Measurements from ENCODE around the gene ZDHHC17. TPM values are rescaled to one million over a fixed set of nuclear protein-coding genes. Genes with fewer than 3 reads are reported as not detected.

Gene ZDHHC17
- total RNA-seq, 1 experiment from 2014 or later = 25.3 TPM

- ChIA-PET POLR2A (no interaction called here), CTCF (no interaction called here), RAD21 (ENCODE audit: low non-redundant PET in 1 of 2, low total read pairs in 2 of 2, uncharacterized antibody in 2 of 2, unreplicated experiment in 2 of 2) (no interaction called here)
- H3K9ac ChIP-seq (ENCODE audit: low read length) = no peak overlapping the region
- H3K4me1 ChIP-seq (ENCODE audit: control insufficient read depth in 1 of 2, insufficient read depth in 2 of 2, low read length in 2 of 2) = no peaks in the 10 kb centered on the region
- no peaks in the 10 kb centered on the region for H3K9me2 ChIP-seq (ENCODE audit: insufficient read depth)
- H2AFZ ChIP-seq (ENCODE audit: low read depth, low read length, poor library complexity, severe bottlenecking) = no peak overlapping the region
- no peaks in the 10 kb centered on the region for H3K9me3 ChIP-seq (ENCODE audit: control insufficient read depth in 1 of 2, insufficient read depth in 1 of 2, low read depth in 1 of 2, low read length in 2 of 2)
- H3K27ac ChIP-seq (ENCODE audit: low read depth, low read length) = no peak overlapping the region
- no peaks in the 10 kb centered on the region for H3K27me3 ChIP-seq (ENCODE audit: insufficient read depth, low read length)
- DNase-seq (ENCODE audit: low read depth, low spot score) = no peak
- no peaks in the 10 kb centered on the region for H4K20me1 ChIP-seq (ENCODE audit: insufficient read depth)
- intact Hi-C loops (cut with micrococcal nuclease) = no loop called here
- BruUV-seq (replicated peaks) = no TSS peak
- H3K36me3 ChIP-seq (ENCODE audit: control insufficient read depth in 1 of 2, insufficient read depth in 2 of 2, low read length in 2 of 2) = no peaks in the 10 kb centered on the region
- H3K79me2 ChIP-seq (ENCODE audit: insufficient read depth, low read length) = peaks cover 23% of the 10 kb centered on the region; the same call in 1 of the 2 replicates
- no peak overlapping the region for H3K4me3 ChIP-seq (replicated peaks in 1 of 2; ENCODE audit: low read depth in 1 of 2, low read length in 2 of 2)
- TF ChIP-seq ZNF274 (IDR thresholded peaks at IDR 0.05; ENCODE audit: low read depth, low read length) = no peak
- TF ChIP-seq EGR1 (IDR thresholded peaks at IDR 0.05; ENCODE audit: low read depth) = no peak
- no peak for TF ChIP-seq EZH2phosphoT487 (IDR thresholded peaks at IDR 0.05; ENCODE audit: borderline replicate concordance)
- TF ChIP-seq, protein P1, sequence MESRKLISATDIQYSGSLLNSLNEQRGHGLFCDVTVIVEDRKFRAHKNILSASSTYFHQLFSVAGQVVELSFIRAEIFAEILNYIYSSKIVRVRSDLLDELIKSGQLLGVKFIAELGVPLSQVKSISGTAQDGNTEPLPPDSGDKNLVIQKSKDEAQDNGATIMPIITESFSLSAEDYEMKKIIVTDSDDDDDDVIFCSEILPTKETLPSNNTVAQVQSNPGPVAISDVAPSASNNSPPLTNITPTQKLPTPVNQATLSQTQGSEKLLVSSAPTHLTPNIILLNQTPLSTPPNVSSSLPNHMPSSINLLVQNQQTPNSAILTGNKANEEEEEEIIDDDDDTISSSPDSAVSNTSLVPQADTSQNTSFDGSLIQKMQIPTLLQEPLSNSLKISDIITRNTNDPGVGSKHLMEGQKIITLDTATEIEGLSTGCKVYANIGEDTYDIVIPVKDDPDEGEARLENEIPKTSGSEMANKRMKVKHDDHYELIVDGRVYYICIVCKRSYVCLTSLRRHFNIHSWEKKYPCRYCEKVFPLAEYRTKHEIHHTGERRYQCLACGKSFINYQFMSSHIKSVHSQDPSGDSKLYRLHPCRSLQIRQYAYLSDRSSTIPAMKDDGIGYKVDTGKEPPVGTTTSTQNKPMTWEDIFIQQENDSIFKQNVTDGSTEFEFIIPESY (IDR thresholded peaks at IDR 0.05; ENCODE audit: extremely low read depth, insufficient replicate concordance, low read length) = no peak
- TF ChIP-seq MAX (IDR thresholded peaks at IDR 0.05) = no peak
- no peak for TF ChIP-seq JUND (IDR thresholded peaks at IDR 0.05)
- TF ChIP-seq CTCF (IDR thresholded peaks at IDR 0.05 in 2 of 3, conservative IDR thresholded peaks at IDR 0.05 in 1 of 3; ENCODE audit: borderline replicate concordance in 1 of 3, insufficient read depth in 1 of 3, low read depth in 2 of 3, low read length in 2 of 3) = no peak
- ATAC-seq = no peak
- no peak overlapping the region for H3K4me2 ChIP-seq (ENCODE audit: low read length)
Measured at GRCh38 chr12:76799362-76799761, 35.4 kb downstream of the ZDHHC17 start.

Data from HCT116 (cell line).